ENCODE data around the gene LAD1. TPM values are rescaled to one million over a fixed set of nuclear protein-coding genes. Genes with fewer than 3 reads are reported as not detected.

Gene LAD1
- total and polyA plus RNA-seq, 9 of the 15 experiments (the other 6 are each of a cell fraction or from before 2014, with no cell fraction given): 0.31 TPM; not detected in 8

DNA sequence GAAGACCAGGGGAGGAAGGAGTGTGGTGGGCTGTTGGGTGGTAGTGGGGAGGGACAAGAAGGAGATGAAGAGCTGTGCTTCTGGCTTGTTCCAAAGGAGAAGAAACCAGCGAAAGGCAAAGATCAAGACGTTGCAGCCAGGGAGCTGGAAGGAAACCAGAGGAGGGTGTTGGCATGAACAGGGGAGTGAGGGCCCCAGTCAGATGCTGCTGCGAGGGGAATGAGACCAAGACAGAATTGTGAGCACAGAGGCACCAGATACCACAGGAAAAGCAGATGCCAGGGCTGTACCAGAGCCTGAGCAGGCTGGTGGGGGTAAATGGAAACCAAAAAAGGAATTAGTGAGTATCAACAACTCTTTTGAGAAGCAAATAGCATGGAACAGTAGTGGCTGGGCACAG is 6.0 kb downstream of the LAD1 start (continued):
- TF ChIP-seq U2AF2 (optimal IDR thresholded peaks at IDR 0.05; ENCODE audit: low read depth, low read length) (no peak), ZNF24 (IDR thresholded peaks at IDR 0.05) (no peak), RBM25 (IDR thresholded peaks at IDR 0.05; ENCODE audit: low read depth, low read length, severe bottlenecking) (no peak), TCFL5 (CRISPR knock-in tag; conservative IDR thresholded peaks at IDR 0.05) (no peak), ZNF778 (CRISPR knock-in tag; IDR thresholded peaks at IDR 0.05) (no peak), CREM (IDR thresholded peaks at IDR 0.05; ENCODE audit: low read depth) (no peak), JUN (IDR thresholded peaks at IDR 0.05; ENCODE audit: borderline replicate concordance, low read depth, low read length) (no peak), JUN (CRISPR knock-in tag; IDR thresholded peaks at IDR 0.05; ENCODE audit: borderline replicate concordance) (no peak), ZNF644 (tag; IDR thresholded peaks at IDR 0.05; ENCODE audit: low read depth) (no peak), TRIM28 (IDR thresholded peaks at IDR 0.05) (no peak)
- TF ChIP-seq, protein P1, sequence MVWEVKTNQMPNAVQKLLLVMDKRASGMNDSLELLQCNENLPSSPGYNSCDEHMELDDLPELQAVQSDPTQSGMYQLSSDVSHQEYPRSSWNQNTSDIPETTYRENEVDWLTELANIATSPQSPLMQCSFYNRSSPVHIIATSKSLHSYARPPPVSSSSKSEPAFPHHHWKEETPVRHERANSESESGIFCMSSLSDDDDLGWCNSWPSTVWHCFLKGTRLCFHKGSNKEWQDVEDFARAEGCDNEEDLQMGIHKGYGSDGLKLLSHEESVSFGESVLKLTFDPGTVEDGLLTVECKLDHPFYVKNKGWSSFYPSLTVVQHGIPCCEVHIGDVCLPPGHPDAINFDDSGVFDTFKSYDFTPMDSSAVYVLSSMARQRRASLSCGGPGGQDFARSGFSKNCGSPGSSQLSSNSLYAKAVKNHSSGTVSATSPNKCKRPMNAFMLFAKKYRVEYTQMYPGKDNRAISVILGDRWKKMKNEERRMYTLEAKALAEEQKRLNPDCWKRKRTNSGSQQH (CRISPR knock-in tag; IDR thresholded peaks at IDR 0.05): no peak
- TF ChIP-seq, protein P2, sequence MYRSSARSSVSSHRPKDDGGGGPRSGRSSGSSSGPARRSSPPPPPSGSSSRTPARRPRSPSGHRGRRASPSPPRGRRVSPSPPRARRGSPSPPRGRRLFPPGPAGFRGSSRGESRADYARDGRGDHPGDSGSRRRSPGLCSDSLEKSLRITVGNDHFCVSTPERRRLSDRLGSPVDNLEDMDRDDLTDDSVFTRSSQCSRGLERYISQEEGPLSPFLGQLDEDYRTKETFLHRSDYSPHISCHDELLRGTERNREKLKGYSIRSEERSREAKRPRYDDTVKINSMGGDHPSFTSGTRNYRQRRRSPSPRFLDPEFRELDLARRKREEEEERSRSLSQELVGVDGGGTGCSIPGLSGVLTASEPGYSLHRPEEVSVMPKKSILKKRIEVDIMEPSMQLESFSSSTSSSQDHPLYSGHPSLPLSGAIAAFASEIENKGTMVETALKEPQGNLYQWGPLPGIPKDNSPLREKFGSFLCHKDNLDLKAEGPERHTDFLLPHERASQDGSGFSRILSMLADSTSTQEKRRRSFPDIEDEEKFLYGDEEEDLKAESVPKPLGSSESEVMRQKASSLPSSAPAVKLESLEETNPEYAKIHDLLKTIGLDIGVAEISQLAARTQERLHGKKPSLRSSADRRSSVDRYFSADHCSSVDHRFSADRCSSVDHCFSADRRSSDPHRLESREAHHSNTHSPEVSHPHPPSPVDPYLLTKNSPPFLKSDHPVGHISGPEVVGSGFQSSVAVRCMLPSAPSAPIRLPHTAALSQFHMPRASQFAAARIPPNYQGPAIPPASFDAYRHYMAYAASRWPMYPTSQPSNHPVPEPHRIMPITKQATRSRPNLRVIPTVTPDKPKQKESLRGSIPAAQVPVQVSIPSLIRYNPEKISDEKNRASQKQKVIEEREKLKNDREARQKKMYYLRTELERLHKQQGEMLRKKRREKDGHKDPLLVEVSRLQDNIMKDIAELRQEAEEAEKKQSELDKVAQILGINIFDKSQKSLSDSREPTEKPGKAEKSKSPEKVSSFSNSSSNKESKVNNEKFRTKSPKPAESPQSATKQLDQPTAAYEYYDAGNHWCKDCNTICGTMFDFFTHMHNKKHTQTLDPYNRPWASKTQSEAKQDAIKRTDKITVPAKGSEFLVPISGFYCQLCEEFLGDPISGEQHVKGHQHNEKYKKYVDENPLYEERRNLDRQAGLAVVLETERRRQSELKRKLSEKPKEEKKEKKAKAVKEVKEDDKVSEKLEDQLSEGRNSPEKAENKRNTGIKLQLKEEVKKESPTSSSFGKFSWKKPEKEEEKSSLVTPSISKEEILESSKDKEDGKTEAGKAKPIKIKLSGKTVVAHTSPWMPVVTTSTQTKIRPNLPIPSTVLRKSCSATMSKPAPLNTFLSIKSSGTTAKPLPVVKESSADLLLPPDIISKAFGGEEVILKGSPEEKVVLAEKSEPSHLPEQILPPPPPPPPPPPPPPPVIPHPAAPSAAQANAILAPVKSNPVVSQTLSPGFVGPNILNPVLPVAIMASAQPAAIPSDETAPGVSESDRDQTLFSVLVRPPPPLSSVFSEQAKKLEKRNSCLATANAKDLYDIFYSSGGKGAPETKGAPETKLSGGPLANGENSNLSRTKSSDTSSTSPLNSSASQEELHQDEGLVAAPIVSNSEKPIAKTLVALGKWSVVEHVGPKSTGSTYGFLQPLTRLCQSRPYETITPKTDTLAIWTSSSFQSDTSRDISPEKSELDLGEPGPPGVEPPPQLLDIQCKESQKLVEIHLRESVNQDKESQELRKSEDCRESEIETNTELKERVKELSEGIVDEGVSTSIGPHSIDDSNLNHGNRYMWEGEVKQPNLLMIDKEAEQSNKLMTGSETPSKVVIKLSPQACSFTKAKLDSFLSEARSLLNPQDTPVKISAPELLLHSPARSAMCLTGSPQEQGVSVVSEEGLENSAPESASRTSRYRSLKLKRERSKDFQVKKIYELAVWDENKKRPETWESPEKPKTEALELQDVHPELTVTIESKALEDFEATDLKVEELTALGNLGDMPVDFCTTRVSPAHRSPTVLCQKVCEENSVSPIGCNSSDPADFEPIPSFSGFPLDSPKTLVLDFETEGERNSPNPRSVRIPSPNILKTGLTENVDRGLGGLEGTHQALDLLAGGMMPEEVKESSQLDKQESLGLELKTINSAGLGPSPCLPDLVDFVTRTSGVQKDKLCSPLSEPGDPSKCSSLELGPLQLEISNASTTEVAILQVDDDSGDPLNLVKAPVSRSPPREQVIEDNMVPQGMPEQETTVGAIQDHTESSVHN (IDR thresholded peaks at IDR 0.05; ENCODE audit: borderline replicate concordance in 1 of 2, low read depth in 1 of 2): no peak

All from K562 (cell line).